Measurements from ENCODE around the gene PTPN6.

DNA sequence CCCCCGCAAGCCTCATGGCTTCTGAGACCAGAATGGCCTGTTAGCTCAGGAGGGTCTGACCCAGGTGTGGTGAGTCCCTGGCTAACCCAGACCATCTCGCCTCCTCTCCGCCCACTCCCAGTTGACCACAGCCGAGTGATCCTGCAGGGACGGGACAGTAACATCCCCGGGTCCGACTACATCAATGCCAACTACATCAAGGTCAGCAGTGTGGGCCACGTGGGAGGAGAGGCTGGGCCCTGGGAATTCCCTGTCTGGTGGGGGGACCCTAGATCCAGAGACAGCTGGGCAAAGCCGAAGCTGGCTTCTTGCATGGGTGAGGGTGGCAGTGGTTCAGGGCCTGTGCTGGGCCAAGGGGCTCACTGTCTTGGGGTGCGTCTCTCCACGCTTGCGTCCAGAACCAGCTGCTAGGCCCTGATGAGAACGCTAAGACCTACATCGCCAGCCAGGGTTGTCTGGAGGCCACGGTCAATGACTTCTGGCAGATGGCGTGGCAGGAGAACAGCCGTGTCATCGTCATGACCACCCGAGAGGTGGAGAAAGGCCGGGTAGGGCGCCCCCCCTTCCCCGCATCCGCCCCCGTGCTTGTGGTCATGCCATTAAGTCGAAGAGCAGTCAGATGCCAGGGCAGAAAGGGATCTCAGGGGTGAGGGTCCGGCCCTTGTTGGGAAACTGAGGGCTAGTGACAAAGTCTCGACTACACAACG is 5.0 kb downstream of the PTPN6 start:
- TF ChIP-seq CTCF (IDR thresholded peaks at IDR 0.05; ENCODE audit: control extremely low read depth in 1 of 3, insufficient read depth in 1 of 3, low read depth in 1 of 3, low read length in 3 of 3) (no peak), JUN (IDR thresholded peaks at IDR 0.05; ENCODE audit: low read depth, low read length) (no peak)
